Raji (cell line): ENCODE results near the gene AVL9.

Source experiments
- POLR2A ChIP-seq: IDR thresholded peaks from 2 replicates; pipeline ENCODE4 v1.6.1; 2011; ENCODE audit warnings: low read depth, low read length, control low read depth; ENCODE audit not compliant: insufficient read depth

Gene AVL9

DNA sequence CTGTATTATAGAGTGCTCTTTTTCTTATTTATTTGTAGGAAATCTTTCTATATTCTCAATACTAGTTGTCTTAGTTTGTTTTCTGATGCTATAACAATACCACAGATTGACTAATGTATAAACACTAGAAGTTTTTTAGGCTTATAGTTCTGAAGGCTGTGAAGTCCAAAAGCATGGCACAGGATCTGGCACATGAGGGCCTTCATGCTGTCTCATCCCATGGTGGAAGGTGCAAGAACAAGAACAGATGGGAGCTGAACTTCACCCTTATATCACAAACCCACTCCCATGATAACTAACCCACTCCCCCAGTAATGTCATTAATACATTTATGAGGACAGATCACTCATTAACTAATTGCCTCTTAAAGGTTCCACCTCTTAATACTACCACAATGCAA, 109.7 kb downstream of the AVL9 start:
- no peak for TF ChIP-seq POLR2A

DNA sequence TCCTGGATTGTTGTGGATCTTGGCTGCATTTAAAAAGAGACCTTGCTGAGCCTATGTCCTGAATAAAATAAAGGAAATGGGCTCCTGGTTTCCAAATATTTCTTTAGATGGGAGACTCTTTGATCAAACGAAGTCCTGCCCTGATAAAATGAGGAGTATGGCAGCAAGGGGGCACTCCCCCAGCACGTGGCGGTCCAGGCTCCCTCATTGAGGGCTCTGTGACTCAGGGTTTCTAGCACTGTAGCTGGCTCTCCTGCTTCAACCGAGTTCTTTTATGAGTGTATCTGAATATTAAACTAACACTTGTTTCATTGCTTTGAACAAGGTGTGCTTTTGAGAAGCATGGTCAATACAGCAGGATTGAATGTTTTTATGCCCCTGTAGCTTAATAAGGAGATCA, 114.2 kb downstream of the AVL9 start:
- no peak for TF ChIP-seq POLR2A

DNA sequence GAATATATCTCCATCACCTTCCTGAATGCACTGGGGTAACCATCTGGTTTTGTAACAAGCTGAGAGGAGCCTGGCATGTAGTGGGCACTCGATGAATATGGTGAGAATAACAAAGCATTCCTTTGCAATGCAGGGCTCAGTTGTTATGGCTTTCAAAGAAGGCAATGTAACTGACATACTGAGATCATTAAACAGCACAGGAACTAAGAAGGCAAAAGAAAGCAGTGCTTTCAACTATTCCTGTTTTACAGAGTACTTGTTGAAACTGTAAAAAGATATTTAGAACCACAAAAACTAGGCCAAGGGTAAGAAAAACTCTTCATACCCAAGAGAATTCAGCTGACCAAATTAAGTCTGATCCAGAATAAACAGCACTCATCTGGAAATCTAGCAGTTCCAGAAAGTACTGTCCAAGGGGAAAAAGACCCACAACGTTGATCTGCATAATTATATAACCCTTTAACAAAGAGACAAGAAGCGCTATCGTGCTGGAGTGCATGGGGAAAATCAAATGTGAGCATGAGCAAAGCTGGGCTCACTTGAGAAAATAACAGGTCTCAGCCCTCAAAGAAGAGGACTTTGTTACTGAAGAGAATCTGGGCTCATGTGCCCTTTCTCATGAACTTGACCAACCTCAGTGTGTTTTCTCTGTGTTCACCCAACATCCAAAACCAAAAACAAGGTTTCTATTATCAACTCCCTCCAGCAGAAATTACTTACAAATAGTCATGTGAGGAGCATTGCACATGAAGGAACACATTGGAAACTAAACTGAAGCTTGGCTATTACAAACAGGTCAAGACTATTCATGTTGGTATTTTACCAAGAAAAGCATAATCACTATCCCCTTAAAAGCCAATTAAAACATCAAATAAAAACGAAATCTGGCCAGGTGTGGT, 116.2 kb downstream of the AVL9 start:
- no peak for TF ChIP-seq POLR2A

DNA sequence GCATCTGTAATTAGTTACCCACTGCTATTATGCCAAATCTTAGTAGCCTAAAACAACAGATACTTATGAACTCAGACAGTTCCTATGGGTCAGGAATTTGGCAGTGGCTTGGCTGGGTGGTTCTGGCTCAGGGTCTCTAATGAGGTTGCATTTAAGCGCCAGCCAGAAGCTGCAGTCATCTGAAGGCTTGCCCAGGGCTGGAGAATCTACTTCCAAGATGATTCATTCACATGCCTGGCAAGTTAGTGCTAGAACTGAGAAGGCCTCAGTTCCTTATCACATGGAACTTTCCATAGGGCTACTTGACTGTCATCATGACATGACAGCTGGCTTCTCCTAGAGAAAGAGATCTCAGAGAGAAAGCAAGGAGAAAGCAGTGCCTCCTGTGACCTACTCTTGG, 121.3 kb downstream of the AVL9 start:
- no peak for TF ChIP-seq POLR2A

DNA sequence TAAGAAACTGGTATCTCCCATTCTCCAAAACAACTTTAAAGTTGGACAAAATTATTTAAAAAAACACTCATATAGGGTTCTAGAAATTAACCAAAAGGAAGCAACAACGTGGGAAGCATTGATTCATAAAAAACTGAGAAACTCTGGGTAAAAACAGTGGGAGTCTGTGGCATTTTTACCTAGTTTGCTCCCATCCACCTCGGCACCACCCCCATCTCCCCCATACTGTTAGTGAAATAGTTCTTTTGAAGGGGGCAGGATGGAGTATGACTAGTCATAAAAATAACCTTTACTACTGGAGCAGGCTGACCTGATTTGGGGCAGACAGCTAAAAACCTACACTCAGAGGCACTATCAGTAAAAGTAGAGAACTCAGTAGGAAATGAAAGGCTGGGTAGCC, 123.2 kb downstream of the AVL9 start:
- TF ChIP-seq POLR2A, result no peak

DNA sequence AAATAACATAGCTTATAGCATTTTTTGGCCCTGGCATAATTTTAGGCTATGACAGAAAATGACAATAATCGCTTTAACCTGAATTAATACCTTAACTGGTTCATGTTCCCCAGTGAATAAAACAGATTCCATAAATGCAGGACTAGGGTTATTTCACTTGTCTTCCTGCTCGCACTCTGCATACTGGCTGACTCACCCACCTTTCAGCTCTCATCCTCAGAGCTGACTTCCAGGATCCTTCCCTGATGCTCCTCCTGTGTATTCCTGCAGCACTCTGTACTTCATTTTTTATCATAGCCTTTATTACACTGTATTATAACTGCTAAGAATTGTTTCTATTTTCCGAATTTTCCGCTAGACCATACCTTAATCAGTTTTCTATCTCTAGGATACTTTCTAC, 123.7 kb downstream of the AVL9 start:
- TF ChIP-seq POLR2A, result no peak

DNA sequence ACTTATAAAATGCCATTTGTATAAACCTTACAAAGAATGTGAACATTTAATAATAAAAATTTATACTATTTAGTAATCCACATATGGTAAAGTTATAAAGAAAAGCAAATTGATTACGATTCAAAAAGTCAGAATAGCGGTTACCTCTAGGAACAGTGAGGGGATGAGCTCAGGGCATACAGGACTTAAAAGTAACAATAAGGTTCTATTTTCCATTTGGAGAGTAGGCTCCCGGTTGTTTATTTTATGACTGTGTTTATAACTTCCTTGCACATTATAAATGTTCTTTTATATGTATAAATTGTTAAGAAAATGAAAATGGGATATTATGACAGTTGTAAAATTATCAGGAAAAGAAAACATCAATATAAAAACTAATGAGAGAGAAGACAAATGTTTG, 135.7 kb downstream of the AVL9 start:
- no peak for TF ChIP-seq POLR2A
